SK-N-SH treated with all-trans-retinoic acid at 6 μM for 48 hours (cell line): Measurements from ENCODE around the gene PUSL1.

ENCODE experiments used
- ATAC-seq: fragments of 200-7000 bp; cut with Tn5 transposase; 3 replicates; pipeline ENCODE4 v1.9.1; 2020; ENCODE audit warnings: mild to moderate bottlenecking, moderate library complexity
- ARNTL ChIP-seq: fragments of 450-650 bp; formaldehyde crosslinking; IDR thresholded peaks from 2 replicates; pipeline ENCODE4 v1.5.0; 2020; ENCODE audit warnings: low read depth, mild to moderate bottlenecking, moderate library complexity, borderline replicate concordance
- BACH2 ChIP-seq: fragments of 250-450 bp; sonication (Bioruptor Pico); IDR thresholded peaks from 2 replicates; pipeline ENCODE4 v1.9.0; 2021; ENCODE audit warnings: mild to moderate bottlenecking, borderline replicate concordance
- CREB5 ChIP-seq: fragments of 250-450 bp; sonication (Bioruptor Pico); IDR thresholded peaks from 2 replicates; pipeline ENCODE4 v1.5.1; 2020; ENCODE audit warnings: low read depth, mild to moderate bottlenecking, moderate library complexity
- CSDC2 ChIP-seq: fragments of 250-450 bp; sonication (Bioruptor Pico); IDR thresholded peaks from 2 replicates; pipeline ENCODE4 v1.5.0; 2020; ENCODE audit warnings: mild to moderate bottlenecking, moderate library complexity
- CSRNP3 ChIP-seq: fragments of 250-450 bp; sonication (Bioruptor Pico); IDR thresholded peaks from 2 replicates; pipeline ENCODE4 v1.5.1; 2021; ENCODE audit warnings: mild to moderate bottlenecking, moderate library complexity
- GLIS3 ChIP-seq: fragments of 250-450 bp; sonication (Bioruptor Pico); IDR thresholded peaks from 2 replicates; pipeline ENCODE4 v1.5.0; 2020; ENCODE audit warnings: mild to moderate bottlenecking, moderate library complexity
- ISL1 ChIP-seq: fragments of 250-450 bp; sonication (Bioruptor Pico); IDR thresholded peaks from 2 replicates; pipeline ENCODE4 v2.1.2; 2022; ENCODE audit warnings: mild to moderate bottlenecking, moderate library complexity
- OSR1 ChIP-seq: fragments of 250-450 bp; sonication (Bioruptor Pico); IDR thresholded peaks from 2 replicates; pipeline ENCODE4 v1.8.0; 2022; ENCODE audit warnings: moderate library complexity, mild to moderate bottlenecking, inconsistent platforms
- PPARA ChIP-seq: fragments of 250-450 bp; sonication (Bioruptor Pico); IDR thresholded peaks from 2 replicates; pipeline ENCODE4 v1.5.0; 2020; ENCODE audit warnings: mild to moderate bottlenecking, borderline replicate concordance
- RARB ChIP-seq: fragments of 250-450 bp; sonication (Bioruptor Pico); IDR thresholded peaks from 2 replicates; pipeline ENCODE4 v1.8.0; 2021; ENCODE audit warnings: mild to moderate bottlenecking, moderate library complexity
- SNAI2 ChIP-seq: fragments of 250-450 bp; sonication (Bioruptor Pico); IDR thresholded peaks from 2 replicates; pipeline ENCODE4 v1.5.0; 2020; ENCODE audit warnings: mild to moderate bottlenecking, moderate library complexity
- TCF4 ChIP-seq: fragments of 250-450 bp; sonication (Bioruptor Pico); IDR thresholded peaks from 2 replicates; pipeline ENCODE4 v1.8.0; 2021; ENCODE audit warnings: mild to moderate bottlenecking, moderate library complexity, borderline replicate concordance
- TOX ChIP-seq: fragments of 250-450 bp; sonication (Bioruptor Pico); IDR thresholded peaks from 2 replicates; pipeline ENCODE4 v1.8.0; 2021; ENCODE audit warnings: mild to moderate bottlenecking, moderate library complexity, borderline replicate concordance
- ZC3H10 ChIP-seq: fragments of 250-450 bp; sonication (Bioruptor Pico); IDR thresholded peaks from 2 replicates; pipeline ENCODE4 v1.5.1; 2021; ENCODE audit warnings: mild to moderate bottlenecking, moderate library complexity
- ZFP3 ChIP-seq: fragments of 250-450 bp; sonication (Bioruptor Pico); IDR thresholded peaks from 2 replicates; pipeline ENCODE4 v1.5.0; 2020; ENCODE audit warnings: mild to moderate bottlenecking, moderate library complexity
- ZFP30 ChIP-seq: fragments of 450-650 bp; formaldehyde crosslinking; IDR thresholded peaks from 2 replicates; pipeline ENCODE4 v1.5.0; 2022; ENCODE audit warnings: mild to moderate bottlenecking, moderate library complexity
- ZNF565 ChIP-seq: fragments of 450-650 bp; formaldehyde crosslinking; conservative IDR thresholded peaks from 2 replicates; pipeline ENCODE4 v1.5.0; 2020; ENCODE audit warnings: low read depth, mild to moderate bottlenecking, moderate library complexity
- ZNF70 ChIP-seq: fragments of 450-650 bp; formaldehyde crosslinking; IDR thresholded peaks from 2 replicates; pipeline ENCODE4 v1.5.0; 2020; ENCODE audit warnings: mild to moderate bottlenecking, moderate library complexity
- ZNF8 ChIP-seq: fragments of 450-650 bp; formaldehyde crosslinking; IDR thresholded peaks from 2 replicates; pipeline ENCODE4 v1.5.0; 2020; ENCODE audit warnings: mild to moderate bottlenecking, moderate library complexity
- TF ChIP-seq, protein P1 (sequence below): fragments of 250-450 bp; sonication (Bioruptor Pico); IDR thresholded peaks from 2 replicates; pipeline ENCODE4 v1.5.0; 2020; ENCODE audit warnings: mild to moderate bottlenecking, moderate library complexity

PUSL1 gene

GRCh38 chr1:1342061-1342562, 33.7 kb downstream of the PUSL1 start:
- no peak for TF ChIP-seq PPARA (CRISPR knock-in tag)
- TF ChIP-seq SNAI2 (CRISPR knock-in tag): no peak
- no peak for TF ChIP-seq ZFP30 (CRISPR knock-in tag)
- no peak for ATAC-seq

DNA sequence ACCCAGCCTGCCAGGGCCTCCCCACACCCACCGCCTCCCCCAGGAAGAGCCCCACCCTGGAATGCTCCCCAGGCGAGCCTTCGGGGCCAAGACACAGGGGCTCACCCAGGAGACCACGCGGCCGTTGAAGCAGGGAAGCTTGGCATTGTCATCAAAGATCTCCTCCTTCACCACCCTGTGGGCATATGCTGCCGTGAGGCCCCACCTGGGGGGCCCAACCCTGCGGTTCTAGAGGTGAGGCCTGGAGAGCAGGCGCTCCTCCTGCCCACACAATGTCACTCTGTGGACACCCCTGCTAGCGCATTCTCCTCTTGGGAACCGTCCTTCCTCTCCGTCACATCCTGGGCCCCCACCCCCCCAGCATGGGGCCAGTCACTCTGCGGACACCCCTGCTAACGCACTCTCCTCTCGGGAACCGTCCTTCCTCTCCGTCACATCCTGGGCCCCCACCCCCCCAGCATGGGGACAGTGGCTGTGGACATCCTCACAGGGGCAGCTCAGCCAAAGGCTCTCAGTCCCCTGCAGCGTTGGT, 34.3 kb downstream of the PUSL1 start:
- ATAC-seq: no peak
- TF ChIP-seq ISL1 (CRISPR knock-in tag) (no peak), RARB (CRISPR knock-in tag) (no peak), CREB5 (no peak), ARNTL (CRISPR knock-in tag) (no peak), ZNF70 (CRISPR knock-in tag) (no peak), ZNF8 (CRISPR knock-in tag) (no peak), OSR1 (CRISPR knock-in tag) (no peak)
- TF ChIP-seq, protein P1, sequence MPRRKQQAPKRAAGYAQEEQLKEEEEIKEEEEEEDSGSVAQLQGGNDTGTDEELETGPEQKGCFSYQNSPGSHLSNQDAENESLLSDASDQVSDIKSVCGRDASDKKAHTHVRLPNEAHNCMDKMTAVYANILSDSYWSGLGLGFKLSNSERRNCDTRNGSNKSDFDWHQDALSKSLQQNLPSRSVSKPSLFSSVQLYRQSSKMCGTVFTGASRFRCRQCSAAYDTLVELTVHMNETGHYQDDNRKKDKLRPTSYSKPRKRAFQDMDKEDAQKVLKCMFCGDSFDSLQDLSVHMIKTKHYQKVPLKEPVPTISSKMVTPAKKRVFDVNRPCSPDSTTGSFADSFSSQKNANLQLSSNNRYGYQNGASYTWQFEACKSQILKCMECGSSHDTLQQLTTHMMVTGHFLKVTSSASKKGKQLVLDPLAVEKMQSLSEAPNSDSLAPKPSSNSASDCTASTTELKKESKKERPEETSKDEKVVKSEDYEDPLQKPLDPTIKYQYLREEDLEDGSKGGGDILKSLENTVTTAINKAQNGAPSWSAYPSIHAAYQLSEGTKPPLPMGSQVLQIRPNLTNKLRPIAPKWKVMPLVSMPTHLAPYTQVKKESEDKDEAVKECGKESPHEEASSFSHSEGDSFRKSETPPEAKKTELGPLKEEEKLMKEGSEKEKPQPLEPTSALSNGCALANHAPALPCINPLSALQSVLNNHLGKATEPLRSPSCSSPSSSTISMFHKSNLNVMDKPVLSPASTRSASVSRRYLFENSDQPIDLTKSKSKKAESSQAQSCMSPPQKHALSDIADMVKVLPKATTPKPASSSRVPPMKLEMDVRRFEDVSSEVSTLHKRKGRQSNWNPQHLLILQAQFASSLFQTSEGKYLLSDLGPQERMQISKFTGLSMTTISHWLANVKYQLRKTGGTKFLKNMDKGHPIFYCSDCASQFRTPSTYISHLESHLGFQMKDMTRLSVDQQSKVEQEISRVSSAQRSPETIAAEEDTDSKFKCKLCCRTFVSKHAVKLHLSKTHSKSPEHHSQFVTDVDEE (CRISPR knock-in tag): no peak
- TF ChIP-seq, all 23 proteins: peak for 0

GRCh38 chr1:1343811-1344421, 35.5 kb downstream of the PUSL1 start:
- TF ChIP-seq ZFP3 (CRISPR knock-in tag) (no peak), CSDC2 (CRISPR knock-in tag) (no peak), CSRNP3 (no peak), BACH2 (CRISPR knock-in tag) (no peak), CREB5 (no peak), GLIS3 (CRISPR knock-in tag) (no peak), PPARA (CRISPR knock-in tag) (no peak), ZNF70 (CRISPR knock-in tag) (no peak), ZNF565 (CRISPR knock-in tag) (no peak), SNAI2 (CRISPR knock-in tag) (no peak), ZC3H10 (CRISPR knock-in tag) (no peak), TCF4 (CRISPR knock-in tag) (no peak), ARNTL (CRISPR knock-in tag) (no peak), TOX (CRISPR knock-in tag) (no peak), RARB (CRISPR knock-in tag) (no peak)
- TF ChIP-seq, protein P1 (CRISPR knock-in tag): no peak
- ATAC-seq: no peak
